Fibroblast of skin of right biceps (primary cell): ENCODE results near the gene CLSTN3.

Source experiments
- DNase-seq: peaks from one replicate; pipeline ENCODE4 v3.0.0-alpha.2; 2013

CLSTN3 gene

DNA sequence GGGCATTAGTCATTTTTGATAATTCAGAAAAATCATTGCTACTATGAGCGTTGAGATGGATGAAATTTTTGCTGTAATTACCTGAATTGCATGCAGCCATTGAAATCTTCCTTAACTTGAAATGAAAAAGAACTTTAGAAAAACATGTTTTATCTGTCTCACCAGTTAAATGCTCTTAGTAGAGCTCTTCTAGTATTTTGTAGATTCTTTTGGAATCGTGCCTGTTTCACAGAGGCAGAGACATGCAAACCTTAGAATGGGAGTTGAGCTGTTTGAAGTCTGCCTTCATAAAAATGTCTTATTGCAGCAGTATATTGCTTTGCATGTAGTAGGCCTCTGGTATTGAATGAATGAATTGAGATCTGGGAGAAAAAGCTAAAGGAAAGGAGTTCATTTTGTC lies 63.5 kb downstream of the CLSTN3 start:
- no peak for DNase-seq

DNA sequence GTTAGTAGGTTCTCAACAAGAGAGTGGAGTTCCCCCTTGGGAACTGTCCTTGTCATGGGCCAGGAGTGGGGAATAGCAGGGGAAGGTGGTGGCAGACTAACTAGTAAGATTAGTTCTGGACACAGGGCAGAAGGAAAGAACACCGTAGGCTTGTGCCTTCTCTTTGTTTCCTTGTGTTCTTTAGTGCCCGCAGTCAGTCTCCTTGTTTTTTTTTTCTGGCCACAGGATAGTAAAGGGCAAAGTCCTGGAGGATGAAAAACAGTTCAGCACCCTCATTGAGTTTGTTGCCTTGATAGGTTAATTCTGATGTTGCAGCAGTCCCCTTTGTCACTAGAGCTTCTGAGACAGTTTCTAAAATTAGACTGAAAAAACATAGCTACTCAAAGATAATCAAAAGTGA lies 67.7 kb downstream of the CLSTN3 start:
- no peak for DNase-seq

DNA sequence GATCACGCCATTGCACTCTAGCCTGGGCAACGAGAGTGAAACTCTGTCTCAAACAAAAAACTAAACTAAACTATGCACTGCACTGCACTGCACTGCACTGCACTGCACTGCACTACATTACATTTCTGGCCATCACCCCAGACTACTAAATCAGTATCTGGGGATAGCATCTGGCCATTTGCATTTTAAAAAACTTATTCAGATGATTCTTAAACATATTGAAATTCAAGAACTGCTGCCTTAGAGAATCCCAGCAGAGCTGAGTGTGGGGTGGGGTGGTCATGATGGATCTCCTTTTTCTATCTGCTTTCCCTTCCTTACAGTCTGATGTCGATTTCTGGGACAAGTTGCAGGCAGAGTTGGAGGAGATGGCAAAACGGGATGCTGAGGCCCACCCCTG lies 72.9 kb downstream of the CLSTN3 start:
- no peak for DNase-seq

DNA sequence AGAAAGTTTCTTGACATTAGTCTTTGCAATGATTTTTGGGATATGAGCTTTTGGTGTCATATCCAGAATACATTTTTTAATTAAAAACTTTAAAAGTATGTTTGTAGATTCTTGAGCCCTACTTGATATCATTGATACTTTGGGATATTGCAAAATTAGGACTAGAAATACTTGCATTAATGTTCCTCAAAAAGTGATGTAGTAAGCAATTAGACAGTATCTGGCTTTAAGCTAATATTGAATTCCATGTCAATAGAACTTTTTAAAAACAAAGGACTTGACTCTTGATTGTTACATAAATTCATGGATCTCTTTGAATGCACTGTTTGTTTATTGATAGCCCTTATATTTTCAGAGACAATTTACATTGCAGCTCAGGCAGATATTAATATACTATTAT lies 74.9 kb downstream of the CLSTN3 start:
- no peak for DNase-seq

DNA sequence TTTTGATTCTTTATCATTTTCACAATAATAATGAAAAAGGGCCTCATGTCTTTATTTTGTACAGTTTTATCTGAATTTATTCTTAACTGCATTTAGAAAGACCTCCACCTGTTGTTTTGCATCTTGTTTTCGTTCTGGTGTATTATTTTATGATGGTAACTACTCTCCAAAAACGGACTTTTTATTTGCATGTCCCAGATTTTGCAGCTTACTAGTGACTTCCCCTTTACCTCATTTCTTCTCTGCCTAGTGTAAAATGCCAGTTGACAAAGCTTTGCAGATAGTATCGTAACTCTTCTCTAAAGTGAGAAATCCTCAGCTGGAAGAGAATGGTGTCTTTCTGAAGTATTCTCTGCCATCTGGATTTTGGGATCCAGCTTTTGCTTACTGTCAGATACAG lies 76.5 kb downstream of the CLSTN3 start:
- DNase-seq = no peak

DNA sequence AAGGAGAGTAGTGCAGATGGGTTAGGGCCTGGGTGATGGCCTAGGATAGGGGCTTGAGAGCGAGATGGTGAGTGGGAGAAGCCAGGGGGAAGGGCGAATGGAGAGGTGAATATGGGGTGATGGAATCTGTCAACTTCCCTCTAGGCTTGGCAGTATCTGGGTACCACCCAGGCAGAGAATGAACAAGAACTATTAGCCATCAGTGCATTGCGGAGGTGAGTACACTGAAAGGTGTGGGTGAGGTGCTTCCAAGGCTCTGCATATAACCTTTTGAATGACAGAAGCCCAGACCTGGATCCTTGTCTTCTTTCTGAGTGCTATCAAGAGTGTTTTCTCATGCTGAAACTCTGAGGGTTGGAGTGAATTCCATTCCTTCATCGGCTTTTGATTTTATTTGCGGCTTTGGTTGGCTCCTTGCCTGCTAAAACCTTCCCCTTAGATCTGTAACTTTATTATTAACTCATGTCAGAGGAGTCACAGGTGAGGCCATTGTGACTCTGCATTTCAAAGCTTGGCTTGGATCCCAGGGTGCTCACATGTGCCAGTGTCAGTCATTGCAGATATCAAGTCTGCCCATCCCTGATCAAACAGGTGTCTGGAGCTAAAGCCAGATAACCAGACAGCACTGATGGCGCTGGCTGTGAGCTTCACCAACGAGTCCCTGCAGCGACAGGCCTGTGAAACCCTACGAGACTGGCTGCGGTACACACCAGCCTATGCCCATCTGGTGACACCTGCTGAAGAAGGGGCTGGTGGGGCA lies 77.9 kb downstream of the CLSTN3 start:
- DNase-seq = no peak
